ENCODE results near the gene IRX5.
A peak's percentile ranks its signal among the peaks of the same experiment; 100 is the strongest.

Gene IRX5

GRCh38 chr16:54929090-54930004 lies 1.3 kb upstream of the IRX5 start:
- peak; percentile 97 for DNase-seq (ENCODE audit: low read depth)
- H3K4me3 ChIP-seq (ENCODE audit: low read depth, low read length) = peak overlapping the region; percentile 73

GRCh38 chr16:54930869-54931119 lies 129 bp downstream of the IRX5 start:
- no peak for DNase-seq (ENCODE audit: low read depth)
- H3K4me3 ChIP-seq (ENCODE audit: low read depth, low read length) = peak overlapping the region; percentile 73

GRCh38 chr16:54931120-54932014 lies 702 bp downstream of the IRX5 start:
- H3K4me3 ChIP-seq (ENCODE audit: low read depth, low read length) = peak overlapping the region; percentile 73
- no peak for DNase-seq (ENCODE audit: low read depth)

GRCh38 chr16:54932021-54932660 lies 1.5 kb downstream of the IRX5 start:
- H3K4me3 ChIP-seq (ENCODE audit: low read depth, low read length) = peak overlapping the region; percentile 73
- DNase-seq (ENCODE audit: low read depth) = no peak

GRCh38 chr16:54932737-54933254 lies 2.1 kb downstream of the IRX5 start:
- peak overlapping the region; percentile 73 for H3K4me3 ChIP-seq (ENCODE audit: low read depth, low read length)
- no peak for DNase-seq (ENCODE audit: low read depth)

- peak overlapping the region; percentile 40 for H3K4me3 ChIP-seq (ENCODE audit: low read depth, low read length)
- no peak for DNase-seq (ENCODE audit: low read depth)
Measured at GRCh38 chr16:54933281-54934011, 2.8 kb downstream of the IRX5 start.

- no peak for DNase-seq (ENCODE audit: low read depth)
Measured at GRCh38 chr16:54934481-54935265, 4.0 kb downstream of the IRX5 start.

GRCh38 chr16:54935266-54935968 lies 4.8 kb downstream of the IRX5 start:
- peak overlapping the region; percentile 29 for H3K4me3 ChIP-seq (ENCODE audit: low read depth, low read length)
- DNase-seq (ENCODE audit: low read depth) = no peak

More at GRCh38 chr16:54934481-54935265, 4.0 kb downstream of the IRX5 start:
- peak overlapping the region; percentile 29 for H3K4me3 ChIP-seq (ENCODE audit: low read depth, low read length)

- no peak for DNase-seq (ENCODE audit: low read depth)
- peak overlapping the region; percentile 42 for H3K4me3 ChIP-seq (ENCODE audit: low read depth, low read length)
Measured at GRCh38 chr16:54936201-54936978, 5.7 kb downstream of the IRX5 start.

GRCh38 chr16:54936979-54937670 lies 6.5 kb downstream of the IRX5 start:
- DNase-seq (ENCODE audit: low read depth) = no peak
- peak overlapping the region; percentile 42 for H3K4me3 ChIP-seq (ENCODE audit: low read depth, low read length)

- H3K4me3 ChIP-seq (ENCODE audit: low read depth, low read length) = peak overlapping the region; percentile 42
- DNase-seq (ENCODE audit: low read depth) = no peak
Measured at GRCh38 chr16:54937671-54938211, 7.1 kb downstream of the IRX5 start.

GRCh38 chr16:54938212-54939028 lies 7.8 kb downstream of the IRX5 start:
- no peak for DNase-seq (ENCODE audit: low read depth)
- H3K4me3 ChIP-seq (ENCODE audit: low read depth, low read length) = peak overlapping the region; percentile 42

GRCh38 chr16:54939029-54939346 lies 8.3 kb downstream of the IRX5 start:
- no peak for DNase-seq (ENCODE audit: low read depth)
- no peak overlapping the region for H3K4me3 ChIP-seq (ENCODE audit: low read depth, low read length)

GRCh38 chr16:54939510-54940278 lies 9.0 kb downstream of the IRX5 start:
- DNase-seq (ENCODE audit: low read depth) = no peak
- no peak overlapping the region for H3K4me3 ChIP-seq (ENCODE audit: low read depth, low read length)

GRCh38 chr16:54940279-54940604 lies 9.6 kb downstream of the IRX5 start:
- DNase-seq (ENCODE audit: low read depth) = no peak
- no peak overlapping the region for H3K4me3 ChIP-seq (ENCODE audit: low read depth, low read length)

Measured in skeletal muscle cell (primary cell).